Smooth muscle cell of the pulmonary artery (primary cell): ENCODE data around the gene RASA3. TPM values are rescaled to one million over a fixed set of nuclear protein-coding genes. Genes with fewer than 3 reads are reported as not detected.

Source experiments
- total RNA-seq: library from RNA; depleted of rRNA; stranded (reverse); fragments of >200 nt; gene quantifications from 2 replicates; pipeline ENCODE4 v1.2.3, GENCODE V29; 2014

Gene RASA3
- total RNA-seq = 34.9 and 37.5 TPM in 2 replicates

GRCh38 chr13:114132419-114133121 lies at the start of gene RASA3:
Gene RASA3 (minus strand): TSS chr13:114132623. CDS start chr13:114132489, 134 bp downstream.

GRCh38 chr13:114179087-114179658 lies 46.8 kb upstream of the RASA3 start, which contains the start of gene CFAP97D2:
Gene CFAP97D2 (plus strand): TSS chr13:114179257. CDS start chr13:114179331, 74 bp downstream.

GRCh38 chr13:113973218-113974164 lies 158.9 kb downstream of the RASA3 start, which contains the start of gene C13orf46:
Gene C13orf46 (minus strand): TSS chr13:113974076. CDS start chr13:113973997, 79 bp downstream.

Other genes starting within 250 kb of the RASA3 start
- gene C13orf46, start 158.5 kb downstream of the RASA3 start, total RNA-seq = 0.78 and 0.89 TPM in 2 replicates
- gene CFAP97D2, start 46.6 kb upstream of the RASA3 start, total RNA-seq = not detected in 2 replicates
- 62.6 and 64.4 TPM in 2 replicates for gene CDC16, start 102.3 kb upstream of the RASA3 start, total RNA-seq
- gene UPF3A, start 149.0 kb upstream of the RASA3 start, total RNA-seq = 14.6 and 20.0 TPM in 2 replicates
- gene CHAMP1, start 181.9 kb upstream of the RASA3 start, total RNA-seq = 12.8 and 12.9 TPM in 2 replicates